GM19023 (cell line): ENCODE data around the gene POLR3C.
A peak's percentile ranks its signal among the peaks of the same experiment; 100 is the strongest.

Source experiments
- ATAC-seq: cut with Tn5 transposase; IDR thresholded peaks from one replicate; pipeline ENCODE4 v1.9.1; 2021; ENCODE audit warnings: mild to moderate bottlenecking, moderate library complexity; ENCODE audit not compliant: unreplicated experiment

Gene POLR3C

DNA sequence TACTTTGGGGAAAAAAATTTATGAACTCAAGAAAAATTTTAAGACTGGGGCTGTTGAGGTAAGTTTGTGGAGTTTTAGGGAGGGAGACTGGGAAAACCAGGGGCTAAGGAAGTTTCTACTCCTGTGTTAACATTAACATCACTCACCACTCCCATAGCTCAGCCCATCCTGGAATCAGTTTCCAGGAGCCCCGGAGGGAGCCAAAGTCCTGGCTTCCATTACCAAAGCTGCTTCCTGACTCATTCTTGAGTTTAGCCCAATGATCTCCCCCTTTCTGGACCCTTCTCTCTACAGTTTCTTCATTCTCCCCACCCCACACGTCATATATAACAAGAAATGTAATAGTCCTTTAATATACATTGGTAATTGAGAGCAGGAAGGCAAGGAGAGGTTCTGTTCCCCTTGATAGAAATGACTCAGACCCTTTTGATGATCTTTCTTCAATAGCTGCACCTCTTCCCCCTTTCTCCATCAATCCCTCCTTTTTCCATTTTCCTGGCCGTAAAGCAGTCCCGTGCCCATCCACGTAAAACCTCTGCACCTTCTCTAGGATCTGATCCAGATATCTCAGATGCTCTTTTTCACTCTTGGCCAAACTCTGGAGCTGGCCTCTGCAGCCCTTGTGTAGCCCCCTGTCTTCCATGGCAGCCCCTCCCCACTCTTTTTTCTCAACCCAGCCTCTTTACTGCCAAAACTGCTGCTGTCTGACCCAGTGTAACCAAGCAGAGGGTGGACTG lies 39.5 kb downstream of the POLR3C start:
- ATAC-seq: no peak

GRCh38 chr1:145868232-145868631 lies 44.2 kb downstream of the POLR3C start:
- ATAC-seq: no peak

DNA sequence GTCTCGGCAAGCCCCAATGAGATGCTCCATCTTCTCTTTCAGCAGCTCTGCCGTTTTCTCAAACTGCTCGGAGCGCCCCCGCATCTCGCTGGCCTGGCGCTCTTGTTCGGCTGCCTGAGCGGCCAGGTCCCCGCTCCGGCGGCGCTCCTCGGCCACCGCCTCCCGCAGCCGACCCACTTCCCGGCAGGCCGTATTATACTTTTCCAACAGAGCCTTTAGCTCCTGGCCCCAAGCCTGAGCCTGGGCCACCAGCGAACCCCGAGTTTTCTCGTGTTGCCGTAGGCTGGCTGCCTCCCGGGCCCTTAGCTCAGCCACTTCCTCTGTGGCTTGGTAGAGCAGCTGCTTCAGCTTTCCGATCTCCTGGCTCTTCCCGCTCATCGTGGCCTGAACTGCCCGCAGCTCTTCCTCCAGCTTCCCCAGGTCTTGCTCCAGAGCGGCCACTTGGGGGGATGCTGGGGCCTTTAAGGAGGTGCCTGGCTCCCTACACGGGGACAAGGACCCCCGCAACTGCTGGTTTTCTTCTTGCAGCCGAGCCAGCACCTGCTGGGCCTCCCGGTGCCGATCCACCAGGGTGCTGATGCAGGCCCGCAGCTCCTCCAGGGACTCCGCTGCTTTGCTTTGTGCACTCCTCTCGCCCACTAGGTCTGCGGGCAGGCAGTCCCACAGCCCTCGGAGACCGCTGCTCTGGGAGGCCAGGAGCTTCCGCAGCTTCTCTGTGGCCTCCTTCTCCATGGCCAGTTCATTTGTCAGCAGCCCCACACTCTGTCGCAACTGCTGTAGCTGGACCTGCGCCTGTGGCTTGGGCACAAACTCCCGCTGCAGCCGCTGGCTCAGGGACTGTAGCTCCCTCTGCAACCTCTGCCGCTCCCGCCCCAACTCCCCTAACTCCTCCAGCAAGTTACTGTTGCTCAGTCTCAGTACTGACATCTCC lies 48.3 kb downstream of the POLR3C start:
- ATAC-seq: no peak

DNA sequence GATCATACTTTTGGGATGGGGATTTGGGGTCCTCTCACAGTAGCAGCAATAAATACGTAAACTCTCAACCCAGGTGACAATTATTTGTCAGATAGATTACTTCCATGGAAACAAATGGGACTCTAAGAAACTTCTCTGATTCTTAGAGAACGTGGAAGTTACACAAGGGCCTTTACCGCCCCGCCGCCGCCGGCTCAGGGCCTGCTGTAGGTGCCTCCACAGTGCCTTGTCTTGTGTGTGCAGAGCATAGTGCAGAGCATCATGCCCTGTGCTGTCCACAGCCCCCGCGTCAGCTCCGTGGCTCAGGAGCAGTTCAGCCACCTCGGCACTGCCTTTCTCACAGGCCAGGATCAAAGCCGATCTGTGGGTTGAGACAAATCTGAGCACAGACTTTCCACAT lies 50.6 kb downstream of the POLR3C start:
- no peak for ATAC-seq

- ATAC-seq: no peak
Measured at GRCh38 chr1:145877923-145878486, 54.0 kb downstream of the POLR3C start.

DNA sequence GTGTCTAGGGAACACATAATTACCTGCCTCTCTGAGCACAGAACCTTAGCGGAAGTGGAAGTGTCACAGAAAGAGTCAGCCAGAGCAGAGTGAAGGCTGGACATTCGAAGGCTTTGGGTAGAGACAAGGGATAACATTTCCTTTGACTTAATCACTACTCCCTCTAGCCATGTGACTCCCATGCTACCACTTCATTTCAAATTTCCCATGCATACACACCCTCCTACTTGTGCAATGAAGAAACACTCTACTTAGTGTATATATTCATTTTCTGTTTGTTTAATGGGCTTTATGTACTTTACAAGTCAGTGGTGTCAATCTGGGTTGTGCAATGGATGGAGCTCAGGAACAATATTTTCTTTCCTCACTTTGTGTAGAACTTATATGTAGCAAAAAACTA lies 54.7 kb downstream of the POLR3C start:
- ATAC-seq: no peak

DNA sequence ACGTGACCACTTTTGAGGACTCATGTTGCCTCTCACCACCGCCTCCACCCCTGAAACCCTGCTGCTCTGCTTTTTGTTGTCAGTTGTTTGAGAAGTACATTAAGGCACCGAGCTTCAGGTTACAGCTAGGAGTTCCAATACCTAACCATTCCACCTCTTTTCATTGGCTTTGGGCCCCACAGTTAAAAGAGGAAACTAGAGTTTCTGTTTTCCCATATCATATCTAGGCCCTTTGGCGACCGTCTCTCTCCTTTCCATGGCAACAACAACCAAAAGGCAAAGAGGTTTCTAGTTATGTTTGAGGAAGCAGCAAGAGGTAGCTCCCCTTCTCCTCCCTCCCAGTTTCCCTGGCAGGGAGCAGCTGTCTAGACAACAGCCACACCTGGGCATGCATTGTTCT lies 55.8 kb downstream of the POLR3C start:
- ATAC-seq: no peak

DNA sequence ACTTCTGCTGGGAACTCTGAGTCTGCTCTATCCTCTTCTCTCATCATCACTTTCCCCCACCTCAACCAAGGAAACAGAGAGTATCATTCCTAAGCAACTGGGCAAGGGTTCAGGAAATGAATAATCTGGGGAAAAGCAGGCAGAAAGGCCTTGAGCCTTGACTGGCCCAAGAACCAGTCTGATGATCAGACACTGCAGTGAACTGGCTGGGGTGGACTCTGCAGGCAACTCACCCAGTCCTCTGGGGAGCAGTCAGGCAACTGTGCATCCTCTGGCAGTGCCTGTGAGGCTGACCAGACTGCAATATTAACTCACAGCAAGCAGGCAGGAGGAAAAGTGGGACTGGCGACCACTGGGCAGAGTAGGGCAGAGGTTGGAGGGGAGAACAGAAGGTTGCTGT lies 60.7 kb downstream of the POLR3C start:
- ATAC-seq: no peak

- peak; percentile 99 for ATAC-seq
Measured at GRCh38 chr1:145885738-145886287, 61.8 kb downstream of the POLR3C start, which contains the start of gene ANKRD35. Gene ANKRD35, minus strand, starts transcription at chr1:145885866. Its CDS starts 108 bp downstream, at chr1:145885758.

GRCh38 chr1:145886390-145886789 lies 62.4 kb downstream of the POLR3C start:
- ATAC-seq: no peak

- no peak for ATAC-seq
Measured at GRCh38 chr1:145886816-145887215, 62.8 kb downstream of the POLR3C start.

DNA sequence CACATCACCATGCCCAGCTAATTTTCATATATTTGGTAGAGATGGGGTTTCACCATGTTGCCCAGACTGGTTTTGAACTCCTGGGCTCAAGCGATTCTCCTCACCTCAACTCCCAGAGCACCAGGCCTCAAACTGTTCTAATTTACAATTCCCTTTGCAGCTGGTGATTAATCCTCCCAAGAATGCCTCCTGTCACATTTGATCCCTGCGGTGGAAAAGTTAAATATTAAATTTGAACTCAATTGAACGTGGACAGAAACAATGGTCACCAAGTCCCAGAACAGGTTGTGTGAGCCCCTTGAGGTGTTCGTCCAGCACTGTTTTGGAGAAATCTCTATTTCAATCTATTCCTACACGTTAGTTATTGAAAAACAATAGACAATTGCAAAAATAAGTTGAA lies 63.6 kb downstream of the POLR3C start:
- no peak for ATAC-seq

DNA sequence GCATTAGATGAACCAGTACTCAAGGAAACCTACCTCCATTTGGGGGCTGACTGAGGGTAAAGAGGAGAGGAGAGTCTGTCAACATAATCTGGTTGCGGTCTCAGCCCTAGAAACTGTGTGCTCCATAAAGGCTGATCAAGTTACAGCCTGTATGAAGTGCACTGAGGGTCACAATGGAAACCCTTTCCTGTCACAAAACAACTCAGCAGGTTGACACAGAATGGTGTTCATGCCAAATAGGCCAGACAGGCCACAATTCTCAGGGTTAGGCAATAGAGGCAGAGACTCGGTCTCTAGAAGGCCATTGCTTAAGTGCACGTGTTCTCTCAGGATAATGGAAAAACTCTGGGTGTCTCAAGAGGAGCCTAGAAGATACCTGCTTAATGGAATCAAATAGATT lies 65.7 kb downstream of the POLR3C start:
- no peak for ATAC-seq

DNA sequence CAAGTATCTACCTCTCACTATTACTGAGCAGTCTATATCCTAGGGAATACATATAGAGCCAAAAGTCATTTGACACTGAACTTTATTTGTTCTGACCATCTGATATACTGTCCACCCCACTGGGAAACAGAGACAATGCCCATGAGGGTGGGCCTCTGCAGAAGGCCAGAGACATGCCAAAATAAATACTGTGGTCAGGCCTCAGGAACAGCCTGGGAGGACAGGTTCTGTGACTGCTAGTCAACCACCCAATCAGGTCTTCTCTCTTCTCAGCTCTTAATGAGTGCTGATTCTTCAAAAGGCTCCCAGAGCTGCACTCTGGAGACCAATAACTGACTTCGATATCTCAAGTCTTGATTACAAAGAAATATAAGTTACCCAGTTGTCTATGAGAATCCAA lies 67.1 kb downstream of the POLR3C start:
- ATAC-seq: no peak

- ATAC-seq: no peak
Measured at GRCh38 chr1:145891587-145892485, 67.8 kb downstream of the POLR3C start.

DNA sequence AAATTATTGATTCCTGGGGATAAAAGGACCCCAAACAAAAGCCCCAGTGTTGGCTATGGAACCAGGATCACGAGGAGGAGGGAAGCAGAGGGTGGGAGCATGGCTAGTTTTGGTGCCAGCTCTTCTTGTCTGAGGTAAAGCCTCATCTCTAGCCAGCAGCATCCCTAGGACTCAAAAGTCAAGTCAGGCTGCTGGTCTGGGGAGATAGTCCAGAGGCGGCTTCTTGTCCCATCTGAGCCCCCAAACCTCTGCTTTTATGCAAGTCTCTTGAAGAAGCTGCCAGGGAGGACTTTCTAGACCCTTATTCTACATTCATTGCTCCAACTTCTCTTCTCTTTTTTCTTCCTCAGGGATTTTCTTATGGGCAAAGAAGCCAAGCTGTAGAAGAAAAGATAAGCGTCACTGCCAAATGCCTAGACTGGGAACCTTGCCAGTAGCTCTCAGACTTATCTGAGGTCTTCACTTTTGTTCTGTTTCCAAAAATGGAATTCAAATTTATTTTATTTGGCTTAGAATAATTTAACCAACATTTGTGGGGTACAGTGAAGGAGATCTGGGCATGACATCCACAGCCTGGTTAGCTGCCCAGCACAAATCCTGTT lies 68.6 kb downstream of the POLR3C start:
- no peak for ATAC-seq

DNA sequence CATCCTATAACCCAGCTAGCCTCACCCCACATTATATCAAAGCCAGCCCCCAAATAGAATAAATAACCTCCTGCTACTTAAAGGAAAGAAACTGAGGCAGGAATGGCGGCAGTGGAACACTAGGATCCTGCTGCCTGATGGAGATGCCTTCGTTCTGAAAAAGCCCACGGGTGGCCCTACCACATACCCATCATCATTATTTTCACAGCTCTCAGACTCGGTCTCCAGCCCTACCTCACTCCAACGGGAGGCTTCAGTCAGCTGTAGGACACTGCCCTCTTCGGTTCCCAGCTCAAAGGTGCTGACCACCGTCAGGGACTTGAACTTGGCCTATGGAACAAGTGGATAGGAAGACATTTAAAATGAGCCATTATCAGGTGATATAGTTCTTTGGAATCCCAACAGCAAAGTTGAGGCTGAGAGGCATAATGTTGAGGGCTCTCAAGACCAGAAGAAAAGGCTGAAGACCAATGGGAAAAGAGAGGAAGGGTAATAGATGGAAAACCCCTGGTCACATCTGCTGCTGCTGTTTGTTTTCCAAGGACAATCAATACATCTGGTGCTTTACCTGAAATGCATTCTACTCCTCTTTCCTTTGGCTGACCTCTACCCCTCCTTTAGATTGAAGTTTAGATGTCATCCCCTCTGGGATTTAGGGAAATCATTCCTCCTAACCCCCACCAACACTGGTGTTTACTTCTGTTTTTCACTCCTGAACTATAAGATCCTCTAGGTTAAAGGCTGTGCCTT lies 69.5 kb downstream of the POLR3C start:
- no peak for ATAC-seq
